RWPE2 (cell line): Measurements from ENCODE around the gene BTBD9.

ENCODE experiments used
- ATAC-seq: fragments of 200-7000 bp; cut with Tn5 transposase; 3 replicates; pipeline ENCODE4 v1.9.1; 2021; ENCODE audit warnings: low read depth
- DNase-seq: peaks from one replicate; pipeline ENCODE4 v3.0.0-alpha.2; 2020; ENCODE audit warnings: low spot score
- H3K27ac ChIP-seq: fragments of 450-650 bp; 2 replicates; pipeline ENCODE4 v1.5.1; 2017; ENCODE audit warnings: mild to moderate bottlenecking; ENCODE audit not compliant: poor library complexity, severe bottlenecking
- H3K27me3 ChIP-seq: fragments of 250-450 bp; sonication (Bioruptor Pico); 2 replicates; pipeline ENCODE4 v1.5.1; 2021; ENCODE audit warnings: mild to moderate bottlenecking, moderate library complexity; ENCODE audit not compliant: insufficient read depth, poor library complexity, severe bottlenecking
- H3K36me3 ChIP-seq: fragments of 250-450 bp; sonication (Bioruptor Pico); 2 replicates; pipeline ENCODE4 v1.5.1; 2020; ENCODE audit warnings: low read depth, mild to moderate bottlenecking, moderate library complexity
- H3K4me1 ChIP-seq: fragments of 250-450 bp; sonication (Bioruptor Pico); 2 replicates; pipeline ENCODE4 v1.5.1; 2021; ENCODE audit warnings: mild to moderate bottlenecking, moderate library complexity; ENCODE audit not compliant: insufficient read depth, poor library complexity, severe bottlenecking
- H3K4me3 ChIP-seq: fragments of 250-450 bp; sonication (Bioruptor Pico); 2 replicates; pipeline ENCODE4 v1.5.1; 2021; ENCODE audit warnings: mild to moderate bottlenecking, moderate library complexity; ENCODE audit not compliant: severe bottlenecking
- H3K9me3 ChIP-seq: fragments of 250-450 bp; sonication (Bioruptor Pico); 2 replicates; pipeline ENCODE4 v1.5.1; 2021; ENCODE audit warnings: mild to moderate bottlenecking, moderate library complexity; ENCODE audit not compliant: severe bottlenecking
- CTCF ChIP-seq: fragments of 450-650 bp; IDR thresholded peaks from one replicate; pipeline ENCODE4 v1.5.1; 2017; ENCODE audit warnings: mild to moderate bottlenecking, moderate library complexity; ENCODE audit not compliant: poor library complexity, severe bottlenecking

BTBD9 gene

GRCh38 chr6:38279423-38279822 is 360.3 kb downstream of the BTBD9 start:
- TF ChIP-seq CTCF, result no peak
- Histone ChIP-seq H3K27ac (no peak overlapping the region), H3K4me3 (no peak overlapping the region), H3K27me3 (no peaks in the 10 kb centered on the region), H3K9me3 (no peaks in the 10 kb centered on the region), H3K4me1 (peaks cover 8% of the 10 kb centered on the region), H3K36me3 (no peaks in the 10 kb centered on the region)
- DNase-seq (no peak), ATAC-seq (no peak)

GRCh38 chr6:38273325-38273724 is 366.4 kb downstream of the BTBD9 start:
- H3K27ac ChIP-seq, result no peak overlapping the region
- no peak overlapping the region for H3K4me3 ChIP-seq
- no peaks in the 10 kb centered on the region for H3K9me3 ChIP-seq
- DNase-seq, result no peak
- no peaks in the 10 kb centered on the region for H3K36me3 ChIP-seq
- ATAC-seq, result no peak
- no peaks in the 10 kb centered on the region for H3K27me3 ChIP-seq
- TF ChIP-seq CTCF, result no peak
- peaks cover 3% of the 10 kb centered on the region for H3K4me1 ChIP-seq

GRCh38 chr6:38272222-38272621 is 367.5 kb downstream of the BTBD9 start:
- peaks cover 3% of the 10 kb centered on the region for H3K4me1 ChIP-seq
- no peak for ATAC-seq
- H3K27me3 ChIP-seq, result no peaks in the 10 kb centered on the region
- H3K27ac ChIP-seq, result no peak overlapping the region
- DNase-seq, result no peak
- no peaks in the 10 kb centered on the region for H3K9me3 ChIP-seq
- no peak overlapping the region for H3K4me3 ChIP-seq
- H3K36me3 ChIP-seq, result no peaks in the 10 kb centered on the region
- TF ChIP-seq CTCF, result no peak

- Histone ChIP-seq H3K36me3 (no peaks in the 10 kb centered on the region), H3K4me3 (no peak overlapping the region), H3K27me3 (no peaks in the 10 kb centered on the region), H3K9me3 (no peaks in the 10 kb centered on the region), H3K4me1 (peaks cover 3% of the 10 kb centered on the region), H3K27ac (no peak overlapping the region)
- TF ChIP-seq CTCF, result no peak
- ATAC-seq, result no peak
- DNase-seq, result no peak
Measured at GRCh38 chr6:38271081-38271480, 368.6 kb downstream of the BTBD9 start.

GRCh38 chr6:38270367-38270766 is 369.4 kb downstream of the BTBD9 start:
- Histone ChIP-seq H3K4me3 (no peak overlapping the region), H3K27me3 (no peaks in the 10 kb centered on the region), H3K27ac (no peak overlapping the region), H3K4me1 (peaks cover 3% of the 10 kb centered on the region), H3K36me3 (no peaks in the 10 kb centered on the region), H3K9me3 (no peaks in the 10 kb centered on the region)
- no peak for ATAC-seq
- TF ChIP-seq CTCF, result no peak
- no peak for DNase-seq
